SK-N-SH treated with all-trans-retinoic acid at 6 μM for 48 hours (cell line): ENCODE measurements around the gene SEMA5A.

Source experiments
- RARB ChIP-seq: fragments of 250-450 bp; sonication (Bioruptor Pico); IDR thresholded peaks from 2 replicates; pipeline ENCODE4 v1.8.0; 2021; ENCODE audit warnings: mild to moderate bottlenecking, moderate library complexity
- ZFP3 ChIP-seq: fragments of 250-450 bp; sonication (Bioruptor Pico); IDR thresholded peaks from 2 replicates; pipeline ENCODE4 v1.5.0; 2020; ENCODE audit warnings: mild to moderate bottlenecking, moderate library complexity
- TF ChIP-seq, protein P1 (sequence below): fragments of 250-450 bp; sonication (Bioruptor Pico); IDR thresholded peaks from 2 replicates; pipeline ENCODE4 v1.5.1; 2020; ENCODE audit warnings: low read depth, mild to moderate bottlenecking, moderate library complexity
- TF ChIP-seq, protein P2 (sequence below): fragments of 250-450 bp; sonication (Bioruptor Pico); IDR thresholded peaks from 2 replicates; pipeline ENCODE4 v1.8.0; 2020; ENCODE audit warnings: mild to moderate bottlenecking, moderate library complexity, borderline replicate concordance
- TF ChIP-seq, protein P3 (sequence below): fragments of 250-450 bp; sonication (Bioruptor Pico); IDR thresholded peaks from 2 replicates; pipeline ENCODE4 v1.8.0; 2021; ENCODE audit warnings: low read depth, mild to moderate bottlenecking, moderate library complexity, borderline replicate concordance

DNA sequence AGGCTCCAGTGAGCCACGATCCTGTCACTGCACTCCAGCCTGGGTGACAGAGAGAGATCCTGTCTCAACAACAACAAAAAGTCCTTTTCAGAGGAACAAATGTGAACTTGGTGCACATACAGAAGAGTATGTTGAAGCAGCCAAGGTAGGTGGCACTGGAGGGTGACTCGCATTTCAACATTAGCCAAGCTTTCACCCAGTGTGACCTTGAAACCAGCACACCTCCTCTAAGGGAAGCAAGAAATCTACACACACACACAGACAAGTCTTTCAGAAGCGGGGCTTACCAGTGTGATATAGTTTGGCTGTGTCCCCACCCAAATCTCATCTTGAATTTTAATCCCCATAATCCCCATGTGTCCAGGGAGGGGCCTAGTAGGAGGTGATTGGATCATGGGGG, 225.2 kb downstream of the SEMA5A start:
- TF ChIP-seq, protein P1, sequence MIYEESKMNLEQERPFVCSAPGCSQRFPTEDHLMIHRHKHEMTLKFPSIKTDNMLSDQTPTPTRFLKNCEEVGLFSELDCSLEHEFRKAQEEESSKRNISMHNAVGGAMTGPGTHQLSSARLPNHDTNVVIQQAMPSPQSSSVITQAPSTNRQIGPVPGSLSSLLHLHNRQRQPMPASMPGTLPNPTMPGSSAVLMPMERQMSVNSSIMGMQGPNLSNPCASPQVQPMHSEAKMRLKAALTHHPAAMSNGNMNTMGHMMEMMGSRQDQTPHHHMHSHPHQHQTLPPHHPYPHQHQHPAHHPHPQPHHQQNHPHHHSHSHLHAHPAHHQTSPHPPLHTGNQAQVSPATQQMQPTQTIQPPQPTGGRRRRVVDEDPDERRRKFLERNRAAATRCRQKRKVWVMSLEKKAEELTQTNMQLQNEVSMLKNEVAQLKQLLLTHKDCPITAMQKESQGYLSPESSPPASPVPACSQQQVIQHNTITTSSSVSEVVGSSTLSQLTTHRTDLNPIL (CRISPR knock-in tag) = no peak
- no peak for TF ChIP-seq ZFP3
- TF ChIP-seq, protein P2, sequence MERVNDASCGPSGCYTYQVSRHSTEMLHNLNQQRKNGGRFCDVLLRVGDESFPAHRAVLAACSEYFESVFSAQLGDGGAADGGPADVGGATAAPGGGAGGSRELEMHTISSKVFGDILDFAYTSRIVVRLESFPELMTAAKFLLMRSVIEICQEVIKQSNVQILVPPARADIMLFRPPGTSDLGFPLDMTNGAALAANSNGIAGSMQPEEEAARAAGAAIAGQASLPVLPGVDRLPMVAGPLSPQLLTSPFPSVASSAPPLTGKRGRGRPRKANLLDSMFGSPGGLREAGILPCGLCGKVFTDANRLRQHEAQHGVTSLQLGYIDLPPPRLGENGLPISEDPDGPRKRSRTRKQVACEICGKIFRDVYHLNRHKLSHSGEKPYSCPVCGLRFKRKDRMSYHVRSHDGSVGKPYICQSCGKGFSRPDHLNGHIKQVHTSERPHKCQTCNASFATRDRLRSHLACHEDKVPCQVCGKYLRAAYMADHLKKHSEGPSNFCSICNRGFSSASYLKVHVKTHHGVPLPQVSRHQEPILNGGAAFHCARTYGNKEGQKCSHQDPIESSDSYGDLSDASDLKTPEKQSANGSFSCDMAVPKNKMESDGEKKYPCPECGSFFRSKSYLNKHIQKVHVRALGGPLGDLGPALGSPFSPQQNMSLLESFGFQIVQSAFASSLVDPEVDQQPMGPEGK (CRISPR knock-in tag) = no peak
- TF ChIP-seq, protein P3, sequence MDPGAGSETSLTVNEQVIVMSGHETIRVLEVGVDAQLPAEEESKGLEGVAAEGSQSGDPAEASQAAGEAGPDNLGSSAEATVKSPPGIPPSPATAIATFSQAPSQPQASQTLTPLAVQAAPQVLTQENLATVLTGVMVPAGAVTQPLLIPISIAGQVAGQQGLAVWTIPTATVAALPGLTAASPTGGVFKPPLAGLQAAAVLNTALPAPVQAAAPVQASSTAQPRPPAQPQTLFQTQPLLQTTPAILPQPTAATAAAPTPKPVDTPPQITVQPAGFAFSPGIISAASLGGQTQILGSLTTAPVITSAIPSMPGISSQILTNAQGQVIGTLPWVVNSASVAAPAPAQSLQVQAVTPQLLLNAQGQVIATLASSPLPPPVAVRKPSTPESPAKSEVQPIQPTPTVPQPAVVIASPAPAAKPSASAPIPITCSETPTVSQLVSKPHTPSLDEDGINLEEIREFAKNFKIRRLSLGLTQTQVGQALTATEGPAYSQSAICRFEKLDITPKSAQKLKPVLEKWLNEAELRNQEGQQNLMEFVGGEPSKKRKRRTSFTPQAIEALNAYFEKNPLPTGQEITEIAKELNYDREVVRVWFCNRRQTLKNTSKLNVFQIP = no peak
- no peak for TF ChIP-seq RARB (CRISPR knock-in tag)
